Activated CD4-positive, alpha-beta memory T cell treated with anti-CD3 and anti-CD28 coated beads for 36 hours (primary cell): ENCODE measurements around the gene IL20RB. TPM values are rescaled to one million over a fixed set of nuclear protein-coding genes. Genes with fewer than 3 reads are reported as not detected.

Experiments
- CTCF ChIA-PET: fragments of 350-600 bp; sonication (Branson Sonifier 250); formaldehyde crosslinking; loops from one replicate; lab custom pipeline; 2021; ENCODE audit warnings: antibody characterized with exemption, inconsistent platforms; lab: Charles Lee
- POLR2A ChIA-PET: fragments of 350-600 bp; sonication (Branson Sonifier 250); formaldehyde crosslinking; loops from one replicate; lab custom pipeline; 2021; ENCODE audit warnings: antibody characterized with exemption; lab: Charles Lee
- DNase-seq: peaks from one replicate; pipeline ENCODE4 v3.0.0-alpha.2; 2020
- H3K27ac Mint-ChIP-seq: one replicate; pipeline ENCODE4 v1.8.0; 2021; ENCODE audit warnings: mixed read lengths
- H3K27me3 Mint-ChIP-seq: one replicate; pipeline ENCODE4 v1.8.0; 2021; ENCODE audit warnings: mixed read lengths
- H3K36me3 Mint-ChIP-seq: one replicate; pipeline ENCODE4 v1.8.0; 2021; ENCODE audit warnings: mixed read lengths
- H3K4me1 Mint-ChIP-seq: one replicate; pipeline ENCODE4 v1.8.0; 2021; ENCODE audit warnings: low read depth, mixed read lengths
- H3K4me3 Mint-ChIP-seq: one replicate; pipeline ENCODE4 v1.8.0; 2021; ENCODE audit warnings: mild to moderate bottlenecking, mixed read lengths
- H3K9me3 Mint-ChIP-seq: one replicate; pipeline ENCODE4 v1.8.0; 2021; ENCODE audit warnings: mixed read lengths
- intact Hi-C: fragments of 100-400 bp; cut with micrococcal nuclease; formaldehyde crosslinking; loops from one replicate; pipeline ENCODE4 v1.15.1; 2023
- total RNA-seq, 2 experiments: library from RNA; stranded (reverse); gene quantifications; one replicate each; pipeline ENCODE4 v1.2.3, GENCODE V29; 2021

IL20RB gene
- total RNA-seq, 2 experiments from 2014 or later, result 0.80 to 0.97 TPM

DNA sequence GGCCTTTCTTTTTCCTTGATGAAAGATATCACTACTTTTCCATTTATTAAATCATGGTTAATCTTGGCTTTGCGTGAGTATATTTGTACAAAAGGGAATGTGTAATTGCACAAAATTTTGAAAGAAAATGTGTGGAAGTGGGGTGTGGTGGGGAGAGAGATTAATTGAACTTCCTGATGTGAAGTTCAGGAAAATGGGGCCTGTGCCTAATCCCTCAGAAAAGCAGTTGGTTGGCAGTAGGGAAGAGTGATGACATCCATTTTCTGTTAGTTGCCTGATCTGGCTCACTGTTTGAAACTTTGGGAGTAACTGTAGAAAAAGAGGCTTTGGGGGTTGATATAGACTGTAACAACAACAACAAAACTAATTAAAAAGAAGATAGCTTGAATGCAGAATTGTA is 10.8 kb upstream of the IL20RB start:
- ChIA-PET POLR2A (no interaction called here), CTCF (no interaction called here)
- Mint-ChIP-seq H3K9me3 (no peaks in the 10 kb centered on the region), H3K4me1 (peaks cover 31% of the 10 kb centered on the region), H3K27ac (no peak overlapping the region), H3K27me3 (no peaks in the 10 kb centered on the region), H3K36me3 (peaks cover 14% of the 10 kb centered on the region), H3K4me3 (no peak overlapping the region)
- intact Hi-C loops, result no loop called here
- DNase-seq, result no peak

DNA sequence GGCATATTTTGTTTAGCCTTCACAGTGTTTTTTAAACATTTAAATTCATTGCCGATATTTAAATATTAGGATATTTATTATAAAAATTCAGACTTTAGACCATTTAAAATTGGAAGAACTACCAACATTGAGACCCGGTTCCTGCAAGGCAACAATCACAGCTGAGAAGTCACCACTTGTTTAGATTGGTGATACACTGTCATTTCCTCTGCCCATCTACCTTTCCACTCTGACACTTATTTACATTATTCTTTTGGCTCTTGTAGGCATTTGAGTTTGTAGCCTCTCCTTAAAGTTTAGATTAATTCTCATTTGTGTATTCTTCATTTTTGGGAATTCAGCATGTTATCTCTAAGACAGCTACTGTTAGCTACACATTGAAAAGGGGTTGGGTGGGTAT is 10.3 kb upstream of the IL20RB start:
- DNase-seq, result no peak
- H3K4me1 Mint-ChIP-seq, result peaks cover 26% of the 10 kb centered on the region
- H3K36me3 Mint-ChIP-seq, result peaks cover 14% of the 10 kb centered on the region
- intact Hi-C loops, result no loop called here
- ChIA-PET CTCF (interaction anchor here (0.8 kb wide), 1 partner anchor 195 kb away, joined by 3 read pairs; no protein-coding TSS in a partner anchor), POLR2A (no interaction called here)
- H3K9me3 Mint-ChIP-seq, result no peaks in the 10 kb centered on the region
- no peak overlapping the region for H3K4me3 Mint-ChIP-seq
- H3K27ac Mint-ChIP-seq, result no peak overlapping the region
- no peaks in the 10 kb centered on the region for H3K27me3 Mint-ChIP-seq

DNA sequence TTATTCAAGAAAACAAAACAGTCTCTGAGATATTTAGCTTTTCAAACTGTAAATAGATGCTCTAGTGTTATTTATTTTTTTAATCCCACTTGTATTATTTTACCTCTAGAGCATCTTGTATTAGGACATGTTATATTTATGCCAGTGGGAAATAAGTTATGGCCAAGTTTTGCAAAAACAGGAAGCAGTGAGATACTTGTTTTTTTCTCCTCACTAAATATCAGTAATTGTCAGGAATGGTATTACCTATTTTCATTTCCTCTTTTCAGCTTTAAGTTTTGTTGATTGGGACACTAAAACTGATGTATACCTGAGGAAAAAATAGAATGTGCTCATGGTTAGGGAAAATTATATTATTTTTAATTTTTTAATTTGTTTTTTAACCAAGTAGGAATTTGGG is 8.6 kb upstream of the IL20RB start:
- DNase-seq, result no peak
- no peak overlapping the region for H3K4me3 Mint-ChIP-seq
- H3K36me3 Mint-ChIP-seq, result peaks cover 14% of the 10 kb centered on the region
- ChIA-PET CTCF (no interaction called here), POLR2A (no interaction called here)
- H3K4me1 Mint-ChIP-seq, result peaks cover 17% of the 10 kb centered on the region
- no peaks in the 10 kb centered on the region for H3K9me3 Mint-ChIP-seq
- intact Hi-C loops, result no loop called here
- no peak overlapping the region for H3K27ac Mint-ChIP-seq
- H3K27me3 Mint-ChIP-seq, result no peaks in the 10 kb centered on the region

DNA sequence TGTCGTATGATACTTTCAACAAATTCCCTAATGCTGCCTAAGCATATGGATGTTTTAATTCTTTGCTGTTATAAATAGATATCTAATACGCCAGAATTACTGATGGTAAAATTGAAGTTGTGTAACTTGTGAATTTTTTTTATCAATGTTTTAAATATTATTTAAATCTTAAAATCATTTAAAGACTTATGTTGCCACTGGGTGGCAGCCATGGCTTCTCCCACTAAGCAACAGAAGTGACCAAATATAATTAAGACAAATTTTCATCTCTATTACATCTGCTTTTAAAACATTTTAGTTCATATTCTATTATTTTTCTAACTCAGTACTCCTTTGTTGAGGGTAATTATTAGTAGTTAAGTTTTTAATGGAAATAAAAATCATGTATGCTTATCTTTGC is 8.1 kb upstream of the IL20RB start:
- ChIA-PET POLR2A (no interaction called here), CTCF (interaction anchor here (1.1 to 1.7 kb wide), 2 partner anchors 10 to 64 kb away, joined by 3 to 4 read pairs; no protein-coding TSS in a partner anchor)
- no peak overlapping the region for H3K27ac Mint-ChIP-seq
- no peaks in the 10 kb centered on the region for H3K27me3 Mint-ChIP-seq
- H3K9me3 Mint-ChIP-seq, result no peaks in the 10 kb centered on the region
- DNase-seq, result no peak
- peaks cover 14% of the 10 kb centered on the region for H3K36me3 Mint-ChIP-seq
- H3K4me3 Mint-ChIP-seq, result no peak overlapping the region
- peaks cover 17% of the 10 kb centered on the region for H3K4me1 Mint-ChIP-seq
- intact Hi-C loops, result no loop called here

DNA sequence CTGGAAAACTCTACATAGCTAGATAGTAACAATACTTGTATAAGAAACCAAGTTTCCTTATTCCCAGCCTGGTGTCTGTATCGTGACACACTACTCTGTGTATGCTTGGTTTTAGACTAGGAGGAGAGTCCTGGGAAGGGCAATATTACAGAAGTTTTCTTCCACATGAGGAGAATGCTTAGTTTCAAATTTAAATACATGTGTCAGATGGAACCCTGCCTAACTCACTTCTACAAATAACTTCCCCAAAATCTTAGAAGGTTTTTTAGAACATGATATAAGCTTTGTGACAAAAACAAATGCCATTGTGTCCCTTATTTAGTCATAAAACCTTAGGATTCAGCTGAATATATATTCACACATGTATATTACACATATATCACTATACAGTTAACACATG is 7.2 kb upstream of the IL20RB start:
- Mint-ChIP-seq H3K36me3 (peaks cover 11% of the 10 kb centered on the region), H3K4me1 (peaks cover 21% of the 10 kb centered on the region), H3K9me3 (no peaks in the 10 kb centered on the region), H3K27ac (no peak overlapping the region), H3K4me3 (no peak overlapping the region), H3K27me3 (no peaks in the 10 kb centered on the region)
- no peak for DNase-seq
- POLR2A ChIA-PET, result no interaction called here
- intact Hi-C loops, result no loop called here
- CTCF ChIA-PET, result interaction anchor here (0.7 to 1.7 kb wide), 3 partner anchors 9 to 503 kb away, joined by 3 to 4 read pairs (median 3); no protein-coding TSS in a partner anchor

DNA sequence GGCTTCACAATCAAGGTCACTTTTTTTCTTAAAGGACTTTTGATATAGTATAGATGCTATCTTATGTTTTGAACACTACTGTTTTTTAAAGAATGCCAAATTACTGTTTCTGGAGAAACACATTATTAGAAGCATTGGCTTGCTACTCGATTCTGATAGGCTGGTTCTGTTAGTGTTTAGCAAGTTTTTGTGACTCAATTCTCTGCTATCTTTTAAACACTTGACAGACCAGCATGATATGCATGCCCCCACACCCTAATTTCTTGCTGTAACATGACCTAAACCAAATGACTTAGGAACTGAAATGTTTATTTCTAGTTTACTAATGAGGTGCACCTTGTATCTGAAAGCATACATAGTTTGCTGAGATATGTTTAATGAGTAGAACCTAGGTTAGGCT is 5.5 kb upstream of the IL20RB start:
- Mint-ChIP-seq H3K27ac (no peak overlapping the region), H3K4me3 (no peak overlapping the region), H3K36me3 (no peaks in the 10 kb centered on the region), H3K27me3 (no peaks in the 10 kb centered on the region), H3K9me3 (no peaks in the 10 kb centered on the region), H3K4me1 (peaks cover 17% of the 10 kb centered on the region)
- CTCF ChIA-PET, result no interaction called here
- DNase-seq, result no peak
- POLR2A ChIA-PET, result interaction anchor here (0.5 kb wide), 1 partner anchor 10 kb away, joined by 5 read pairs; no protein-coding TSS in a partner anchor
- intact Hi-C loops, result no loop called here

DNA sequence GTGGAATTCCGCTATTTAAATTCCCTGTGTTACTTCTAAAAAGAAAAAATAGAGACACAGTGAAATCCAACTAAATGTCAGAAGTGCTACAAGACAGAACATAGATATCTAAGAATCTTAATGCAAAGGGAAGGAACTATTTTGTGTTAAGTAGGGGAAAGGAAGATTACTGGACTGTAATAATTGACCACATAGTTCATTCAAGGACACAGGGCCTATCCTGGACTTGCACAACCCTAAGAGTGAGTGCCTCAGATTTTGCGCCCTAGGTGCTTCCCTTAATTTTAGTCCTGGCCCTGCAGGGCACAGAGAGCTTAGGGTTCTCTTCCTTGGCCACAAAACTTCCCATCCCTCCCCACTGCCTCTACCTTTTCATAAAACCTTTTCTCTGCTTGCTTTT is 3.5 kb upstream of the IL20RB start:
- no peak for DNase-seq
- H3K9me3 Mint-ChIP-seq, result no peaks in the 10 kb centered on the region
- ChIA-PET CTCF (no interaction called here), POLR2A (no interaction called here)
- peaks cover 10% of the 10 kb centered on the region for H3K4me1 Mint-ChIP-seq
- intact Hi-C loops, result no loop called here
- no peak overlapping the region for H3K4me3 Mint-ChIP-seq
- no peaks in the 10 kb centered on the region for H3K27me3 Mint-ChIP-seq
- no peaks in the 10 kb centered on the region for H3K36me3 Mint-ChIP-seq
- H3K27ac Mint-ChIP-seq, result no peak overlapping the region

DNA sequence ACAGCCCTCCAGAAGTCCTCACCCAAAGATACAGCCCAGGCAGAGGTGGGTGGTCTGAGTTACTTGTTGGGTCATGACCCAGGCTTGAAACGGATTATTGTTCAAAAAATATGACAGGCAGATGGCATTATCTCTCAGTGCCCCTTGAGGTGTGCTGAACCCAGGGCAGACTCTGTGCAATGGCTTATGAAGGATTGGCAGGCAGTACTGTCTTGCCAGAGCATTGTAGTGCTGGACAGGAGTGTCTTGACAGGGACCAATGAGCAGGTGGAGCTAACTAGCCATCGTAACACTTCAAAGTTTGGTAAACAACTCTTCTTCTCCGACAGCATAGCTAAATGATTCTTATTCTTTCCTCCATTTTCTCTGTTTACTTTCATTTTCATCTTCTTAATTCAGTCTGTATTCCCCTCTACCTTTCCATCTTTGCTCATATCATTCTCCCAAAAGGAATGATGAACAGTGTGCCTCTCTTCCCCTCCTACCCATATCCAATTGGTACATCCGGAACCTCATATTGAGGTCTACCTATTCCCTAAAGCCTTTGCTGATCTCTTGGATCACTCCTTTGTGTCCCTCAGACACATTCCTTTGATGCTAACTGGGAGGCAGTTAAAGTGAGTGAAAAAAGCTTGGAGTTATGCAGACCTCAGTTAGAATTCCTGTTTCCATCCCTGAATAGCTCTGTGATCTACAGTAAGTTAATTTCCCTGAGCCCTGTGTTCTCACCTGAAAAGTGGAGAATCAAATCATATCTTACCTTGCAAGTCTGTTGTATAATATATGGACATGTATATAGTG is 2.6 kb upstream of the IL20RB start:
- CTCF ChIA-PET, result no interaction called here
- no peaks in the 10 kb centered on the region for H3K9me3 Mint-ChIP-seq
- POLR2A ChIA-PET, result no interaction called here
- intact Hi-C loops, result no loop called here
- no peak for DNase-seq
- H3K27me3 Mint-ChIP-seq, result no peaks in the 10 kb centered on the region
- no peak overlapping the region for H3K4me3 Mint-ChIP-seq
- H3K27ac Mint-ChIP-seq, result no peak overlapping the region
- peaks cover 10% of the 10 kb centered on the region for H3K4me1 Mint-ChIP-seq
- no peaks in the 10 kb centered on the region for H3K36me3 Mint-ChIP-seq

DNA sequence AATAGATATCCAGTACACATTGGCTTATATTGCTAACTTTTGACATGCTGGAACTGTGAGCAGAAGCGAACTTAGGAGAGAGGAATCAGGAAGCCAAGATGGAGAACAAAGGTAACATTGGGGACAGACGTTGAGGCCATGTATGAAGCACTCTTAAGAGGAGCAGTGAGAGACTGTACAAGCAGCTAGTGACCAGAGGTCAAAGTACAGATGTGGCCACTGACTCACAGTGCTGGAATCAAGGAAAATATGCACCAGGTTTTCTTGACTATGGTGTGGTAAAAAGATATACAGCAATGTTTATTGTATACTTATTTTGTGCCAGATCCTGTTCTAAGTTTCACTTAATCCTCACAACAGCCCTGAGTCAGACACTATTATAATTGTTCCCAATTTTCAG is 2.0 kb upstream of the IL20RB start:
- intact Hi-C loops, result no loop called here
- ChIA-PET CTCF (interaction anchor here (0.6 to 1.1 kb wide), 2 partner anchors 58 to 127 kb away, joined by 3 to 4 read pairs; no protein-coding TSS in a partner anchor), POLR2A (no interaction called here)
- no peaks in the 10 kb centered on the region for H3K9me3 Mint-ChIP-seq
- H3K4me1 Mint-ChIP-seq, result peaks cover 10% of the 10 kb centered on the region
- no peaks in the 10 kb centered on the region for H3K36me3 Mint-ChIP-seq
- no peak for DNase-seq
- no peak overlapping the region for H3K4me3 Mint-ChIP-seq
- H3K27ac Mint-ChIP-seq, result no peak overlapping the region
- no peaks in the 10 kb centered on the region for H3K27me3 Mint-ChIP-seq

DNA sequence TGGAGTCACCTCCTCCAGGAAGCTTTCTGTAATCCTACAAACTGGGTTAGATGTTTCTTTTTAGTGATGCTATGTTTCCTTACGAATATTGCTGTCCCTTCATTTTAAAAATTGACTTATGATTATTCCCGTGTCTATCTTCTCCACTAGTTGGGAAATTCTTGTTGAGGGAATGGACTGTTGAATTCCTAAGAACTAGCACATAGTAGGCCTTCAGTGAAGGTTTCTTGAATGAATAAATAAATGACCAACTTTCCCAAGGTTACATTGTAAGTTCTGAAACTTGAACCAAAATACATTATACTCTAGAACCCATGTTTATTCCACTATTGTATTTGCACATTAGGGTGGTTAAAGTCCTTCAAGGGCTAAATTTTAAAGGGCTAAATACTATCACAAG is 812 bp upstream of the IL20RB start:
- H3K27ac Mint-ChIP-seq, result no peak overlapping the region
- H3K27me3 Mint-ChIP-seq, result no peaks in the 10 kb centered on the region
- no peaks in the 10 kb centered on the region for H3K9me3 Mint-ChIP-seq
- peaks cover 10% of the 10 kb centered on the region for H3K4me1 Mint-ChIP-seq
- H3K36me3 Mint-ChIP-seq, result no peaks in the 10 kb centered on the region
- ChIA-PET POLR2A (no interaction called here), CTCF (interaction anchor here (1.1 kb wide), 1 partner anchor 57 kb away, joined by 3 read pairs; no protein-coding TSS in a partner anchor)
- no peak for DNase-seq
- H3K4me3 Mint-ChIP-seq, result no peak overlapping the region
- intact Hi-C loops, result no loop called here

DNA sequence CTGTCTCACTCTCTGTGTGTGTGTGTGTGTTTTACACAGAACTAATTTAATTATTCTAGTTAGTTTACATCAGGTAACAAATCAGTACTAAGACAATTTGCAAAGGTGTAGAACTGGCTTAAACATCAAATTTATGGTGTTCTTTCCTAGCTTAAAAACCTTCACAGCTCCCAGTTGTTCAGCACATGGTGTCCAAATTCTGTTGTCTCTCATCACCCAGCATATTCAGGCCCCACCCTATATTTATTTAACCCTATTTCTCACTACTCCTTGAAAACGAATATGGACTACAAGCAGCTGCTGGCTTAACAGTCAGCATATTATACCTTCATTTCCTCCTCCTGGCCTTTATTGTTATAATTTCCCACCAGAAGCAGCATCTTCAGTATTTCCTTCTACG is 1.2 kb downstream of the IL20RB start:
- H3K9me3 Mint-ChIP-seq, result no peaks in the 10 kb centered on the region
- H3K27ac Mint-ChIP-seq, result no peak overlapping the region
- no peaks in the 10 kb centered on the region for H3K27me3 Mint-ChIP-seq
- H3K4me3 Mint-ChIP-seq, result no peak overlapping the region
- ChIA-PET CTCF (interaction anchor here (0.5 to 1.4 kb wide), 3 partner anchors 9 to 567 kb away, joined by 3 to 4 read pairs (median 3); no protein-coding TSS in a partner anchor), POLR2A (no interaction called here)
- peaks cover 7% of the 10 kb centered on the region for H3K4me1 Mint-ChIP-seq
- no peak for DNase-seq
- no peaks in the 10 kb centered on the region for H3K36me3 Mint-ChIP-seq
- intact Hi-C loops, result no loop called here

DNA sequence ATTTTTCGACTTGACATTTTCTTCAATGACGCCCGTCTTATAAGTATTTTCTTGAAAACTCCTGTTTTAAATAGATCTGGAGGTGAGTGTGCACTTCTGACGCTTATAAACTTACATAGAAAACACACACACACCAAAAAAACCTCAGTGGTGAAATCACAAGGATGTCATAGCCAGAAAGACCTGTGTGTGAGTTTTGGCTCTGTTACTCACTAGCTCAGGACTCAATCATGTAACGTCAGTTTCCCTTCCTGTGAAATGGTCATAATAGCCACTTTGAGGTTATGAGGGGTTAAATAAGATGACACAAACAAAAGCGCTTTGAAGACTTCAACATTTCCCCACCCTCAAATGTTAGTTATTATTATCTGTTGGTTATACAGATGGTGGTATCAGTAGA is 1.8 kb downstream of the IL20RB start:
- ChIA-PET POLR2A (no interaction called here), CTCF (interaction anchor here (1.2 to 1.4 kb wide), 2 partner anchors 9 to 568 kb away, joined by 3 to 4 read pairs; no protein-coding TSS in a partner anchor)
- Mint-ChIP-seq H3K27me3 (no peaks in the 10 kb centered on the region), H3K36me3 (no peaks in the 10 kb centered on the region), H3K4me3 (no peak overlapping the region), H3K27ac (no peak overlapping the region), H3K4me1 (peaks cover 7% of the 10 kb centered on the region), H3K9me3 (no peaks in the 10 kb centered on the region)
- intact Hi-C loops, result no loop called here
- no peak for DNase-seq
